Prostate gland (tissue), 2 donors: ENCODE data around the gene C1QTNF1. TPM values are rescaled to one million over a fixed set of nuclear protein-coding genes. Genes with fewer than 3 reads are reported as not detected.
A peak's percentile ranks its signal among the peaks of the same experiment; 100 is the strongest.

Source experiments
- DNase-seq: peaks from one replicate; pipeline ENCODE4 v3.0.0-alpha.2; 2019; ENCODE audit warnings: low spot score
- H3K27ac ChIP-seq, 2 donors: fragments of 200-600 bp; sonication (generic); 2 replicates each; pipeline ENCODE4 v1.5.1; 2017 to 2019
- H3K27me3 ChIP-seq: fragments of 200-600 bp; sonication (generic); replicated peaks from 2 replicates; pipeline ENCODE4 v1.5.1; 2019; ENCODE audit not compliant: insufficient read depth
- H3K36me3 ChIP-seq, 2 donors: fragments of 200-600 bp; sonication (generic); 1 replicate in 1 of 2; 2 replicates in 1 of 2; pipeline versions ENCODE4 v1.5.1 to v1.8.1; 2017 to 2019
- H3K4me1 ChIP-seq: fragments of 200-600 bp; sonication (generic); replicated peaks from 2 replicates; pipeline ENCODE4 v1.5.1; 2019
- H3K4me3 ChIP-seq, 2 donors: fragments of 200-600 bp; sonication (generic); 2 replicates each; pipeline ENCODE4 v1.5.1; 2017 to 2019
- H3K9me3 ChIP-seq: fragments of 200-600 bp; sonication (generic); 2 replicates; pipeline ENCODE4 v1.5.1; 2017
- POLR2A ChIP-seq: fragments of 450-650 bp; IDR thresholded peaks from one replicate; pipeline ENCODE4 v1.6.1; 2016; ENCODE audit warnings: antibody characterized with exemption, mild to moderate bottlenecking
- POLR2AphosphoS5 ChIP-seq: sonication (generic); formaldehyde crosslinking; IDR thresholded peaks from one replicate; pipeline ENCODE4 v1.6.1; 2017; ENCODE audit warnings: antibody characterized with exemption
- whole genome bisulfite sequencing: methylation state at CpG from one replicate; pipeline ENCODE4 v1.1.5; 2018; 5-methylcytosine and 5-hydroxymethylcytosine counted together
- intact Hi-C: fragments of 100-400 bp; cut with DNase I; formaldehyde crosslinking; loops from one replicate; pipeline ENCODE4 v1.14.2; 2022
- total RNA-seq, 2 donors: library from RNA; depleted of rRNA; stranded (reverse); fragments of >200 nt; gene quantifications; one replicate each; pipeline ENCODE4 v1.1.0, GENCODE V29; 2016
- TF ChIP-seq, protein P1 (sequence below), 4 experiments: fragments of 200-600 bp in 2 of 4; fragments of 450-650 bp in 2 of 4; sonication (generic) in 2 of 4; IDR thresholded peaks; 1 replicate in 3 of 4; 2 replicates in 1 of 4; pipeline ENCODE4 v1.5.1; 2016 to 2019; ENCODE audit warnings: antibody characterized with exemption in 4 of 4, mild to moderate bottlenecking in 2 of 4, moderate library complexity in 2 of 4

Gene C1QTNF1
- total RNA-seq, 2 donors from 2014 or later, result 16.3 to 57.9 TPM

- intact Hi-C loops, result no loop called here
- H3K27me3 ChIP-seq, result no peaks in the 10 kb centered on the region
- H3K36me3 ChIP-seq, result no peaks in the 10 kb centered on the region
- no peak overlapping the region for H3K4me3 ChIP-seq
- TF ChIP-seq POLR2AphosphoS5 (peak; percentile 59), POLR2A (no peak)
- no peaks in the 10 kb centered on the region for H3K9me3 ChIP-seq
- DNase-seq, result peak; percentile 41
- peak overlapping the region; percentile 62 to 69 for H3K27ac ChIP-seq
- whole genome bisulfite sequencing, result 18% methylated on average over 22 of the region's 28 CpGs
- H3K4me1 ChIP-seq, result peaks cover 12% of the 10 kb centered on the region
Measured at GRCh38 chr17:79033741-79034501, 10.0 kb downstream of the C1QTNF1 start.

DNA sequence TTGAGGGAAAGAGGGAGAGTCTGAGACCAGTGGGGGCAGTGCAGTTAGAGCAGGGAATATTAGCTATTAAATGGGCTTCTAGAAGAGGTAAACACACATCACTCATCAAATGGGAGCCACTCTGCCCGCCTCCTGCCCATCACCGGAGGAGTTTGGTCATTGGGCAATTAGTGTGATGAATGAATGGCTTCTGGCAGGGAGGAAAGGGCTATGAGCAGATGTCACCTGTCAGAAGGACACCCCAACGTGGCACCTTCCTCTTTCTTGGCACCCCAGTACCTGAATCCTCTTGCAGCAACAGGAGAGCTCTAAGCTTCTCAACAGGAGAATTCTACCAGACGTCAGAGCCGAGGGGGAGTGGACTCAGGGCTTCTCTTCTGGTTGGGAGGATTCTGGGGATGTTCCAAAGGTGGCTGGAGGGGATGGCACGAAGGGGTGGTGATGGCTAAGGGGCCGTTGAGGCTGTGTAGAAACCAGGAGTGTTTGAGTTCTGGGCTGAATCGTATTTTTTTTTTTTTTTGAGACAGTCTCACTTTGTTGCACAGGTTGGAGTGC lies 11.0 kb downstream of the C1QTNF1 start:
- peaks cover 12% of the 10 kb centered on the region for H3K4me1 ChIP-seq
- H3K4me3 ChIP-seq, result no peak overlapping the region
- H3K9me3 ChIP-seq, result no peaks in the 10 kb centered on the region
- 82% methylated on average over 8 of the region's 8 CpGs for WGBS
- H3K27ac ChIP-seq, result peak overlapping the region in 1 of 2 donors; percentile 69
- intact Hi-C loops, result no loop called here
- TF ChIP-seq POLR2A, result no peak
- TF ChIP-seq, protein P1, sequence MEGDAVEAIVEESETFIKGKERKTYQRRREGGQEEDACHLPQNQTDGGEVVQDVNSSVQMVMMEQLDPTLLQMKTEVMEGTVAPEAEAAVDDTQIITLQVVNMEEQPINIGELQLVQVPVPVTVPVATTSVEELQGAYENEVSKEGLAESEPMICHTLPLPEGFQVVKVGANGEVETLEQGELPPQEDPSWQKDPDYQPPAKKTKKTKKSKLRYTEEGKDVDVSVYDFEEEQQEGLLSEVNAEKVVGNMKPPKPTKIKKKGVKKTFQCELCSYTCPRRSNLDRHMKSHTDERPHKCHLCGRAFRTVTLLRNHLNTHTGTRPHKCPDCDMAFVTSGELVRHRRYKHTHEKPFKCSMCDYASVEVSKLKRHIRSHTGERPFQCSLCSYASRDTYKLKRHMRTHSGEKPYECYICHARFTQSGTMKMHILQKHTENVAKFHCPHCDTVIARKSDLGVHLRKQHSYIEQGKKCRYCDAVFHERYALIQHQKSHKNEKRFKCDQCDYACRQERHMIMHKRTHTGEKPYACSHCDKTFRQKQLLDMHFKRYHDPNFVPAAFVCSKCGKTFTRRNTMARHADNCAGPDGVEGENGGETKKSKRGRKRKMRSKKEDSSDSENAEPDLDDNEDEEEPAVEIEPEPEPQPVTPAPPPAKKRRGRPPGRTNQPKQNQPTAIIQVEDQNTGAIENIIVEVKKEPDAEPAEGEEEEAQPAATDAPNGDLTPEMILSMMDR (IDR thresholded peaks at IDR 0.05), result no peak
- TF ChIP-seq POLR2AphosphoS5, result no peak
- no peaks in the 10 kb centered on the region for H3K27me3 ChIP-seq
- no peaks in the 10 kb centered on the region for H3K36me3 ChIP-seq
- no peak for DNase-seq

DNA sequence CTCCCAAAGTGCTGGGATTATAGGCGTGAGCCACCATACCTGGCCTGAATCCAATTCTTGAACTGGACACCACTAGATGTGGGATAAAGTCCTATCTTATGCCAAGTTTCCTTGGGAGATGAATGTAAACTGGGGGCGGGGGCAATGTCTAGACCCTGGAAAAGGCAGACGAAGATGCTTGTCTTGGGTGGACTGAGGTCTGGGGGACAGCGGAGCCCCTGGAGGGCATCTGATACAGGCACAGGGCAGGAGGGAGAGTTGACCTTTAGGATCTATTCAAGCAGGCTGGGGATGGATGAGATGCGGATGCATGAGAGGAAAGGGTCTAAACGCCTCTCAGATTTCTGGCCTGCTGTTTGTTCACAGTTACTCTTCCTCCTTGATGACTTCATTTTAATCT lies 11.7 kb downstream of the C1QTNF1 start:
- no peak for DNase-seq
- H3K9me3 ChIP-seq, result no peaks in the 10 kb centered on the region
- H3K27ac ChIP-seq, result no peak overlapping the region
- no peak overlapping the region for H3K4me3 ChIP-seq
- intact Hi-C loops, result no loop called here
- H3K4me1 ChIP-seq, result peaks cover 12% of the 10 kb centered on the region
- H3K36me3 ChIP-seq, result no peaks in the 10 kb centered on the region
- TF ChIP-seq, protein P1 (IDR thresholded peaks at IDR 0.05), result no peak
- no peak for TF ChIP-seq POLR2A
- no peak for TF ChIP-seq POLR2AphosphoS5
- 97% methylated on average over 6 of the region's 6 CpGs for WGBS
- no peaks in the 10 kb centered on the region for H3K27me3 ChIP-seq

GRCh38 chr17:79036181-79036580 lies 12.2 kb downstream of the C1QTNF1 start:
- intact Hi-C loops, result no loop called here
- Histone ChIP-seq H3K27ac (no peak overlapping the region), H3K4me1 (peaks cover 12% of the 10 kb centered on the region), H3K9me3 (no peaks in the 10 kb centered on the region), H3K36me3 (no peaks in the 10 kb centered on the region), H3K4me3 (no peak overlapping the region), H3K27me3 (no peaks in the 10 kb centered on the region)
- DNase-seq, result no peak
- no peak for TF ChIP-seq POLR2A
- WGBS, result 98% methylated on average over 6 of the region's 6 CpGs

DNA sequence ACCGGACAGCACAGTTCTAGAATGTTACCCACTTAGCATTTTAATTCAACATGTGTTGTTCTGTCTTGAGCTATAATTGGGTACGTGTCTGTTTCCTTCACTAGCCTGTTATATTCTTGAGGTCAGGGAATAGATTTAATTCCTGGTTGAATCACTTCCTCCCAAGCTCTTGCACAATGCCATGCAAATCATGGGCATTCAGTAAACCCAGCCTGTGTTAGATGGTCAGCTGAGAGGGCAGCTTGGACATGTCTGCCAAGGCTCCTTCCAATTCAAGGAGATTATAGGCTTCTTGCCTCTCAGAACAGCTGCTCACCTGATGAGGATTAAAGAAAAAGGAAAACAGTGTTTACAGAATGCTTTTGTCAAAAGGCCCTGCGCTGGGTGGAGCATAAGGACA lies 12.6 kb downstream of the C1QTNF1 start:
- Histone ChIP-seq H3K27ac (no peak overlapping the region), H3K9me3 (no peaks in the 10 kb centered on the region), H3K36me3 (no peaks in the 10 kb centered on the region), H3K4me3 (no peak overlapping the region), H3K4me1 (peaks cover 12% of the 10 kb centered on the region), H3K27me3 (no peaks in the 10 kb centered on the region)
- no peak for TF ChIP-seq POLR2A
- peak; percentile 48 for TF ChIP-seq POLR2AphosphoS5
- TF ChIP-seq, protein P1 (IDR thresholded peaks at IDR 0.05), result no peak
- intact Hi-C loops, result no loop called here
- DNase-seq, result no peak
- 77% methylated on average over 3 of the region's 3 CpGs for WGBS
